NCI-H1092 treated with DMSO at 0.1 percent for 48 hours (cell line): Measurements from ENCODE around the gene AK5.
"Not testable (repeated sequence)": the region's sequence is repeated elsewhere in the genome, so short reads cannot be mapped to it uniquely, and the experiment has no call there.

Experiments
- DNase-seq: peaks from one replicate; lab custom pipeline; 2025; lab: John Stamatoyannopoulos, UW

The AK5 gene

GRCh38 chr1:77506771-77507170 is 225.0 kb downstream of the AK5 start:
- DNase-seq, result no peak

GRCh38 chr1:77509051-77509492 is 227.3 kb downstream of the AK5 start:
- DNase-seq, result no peak

GRCh38 chr1:77509898-77510297 is 228.1 kb downstream of the AK5 start:
- no peak for DNase-seq

DNA sequence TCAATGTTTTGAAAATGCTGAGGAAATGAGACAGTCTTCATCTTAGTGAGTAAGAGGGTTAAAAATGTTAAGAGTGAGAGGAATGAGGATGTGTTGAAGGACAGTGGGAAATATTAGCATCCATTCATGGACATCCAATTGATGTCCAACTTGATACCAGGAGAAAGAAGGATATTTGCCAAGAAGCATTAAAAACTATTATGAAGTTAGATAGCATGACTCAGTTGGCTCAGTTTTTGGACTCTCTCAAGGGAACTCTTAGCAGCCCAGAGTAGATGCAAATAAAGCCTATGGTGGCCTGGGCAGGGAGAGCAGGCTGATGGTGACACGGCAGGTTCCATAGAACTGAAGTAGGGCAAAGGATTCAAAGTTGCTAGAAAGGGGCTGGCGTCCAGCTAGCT is 229.6 kb downstream of the AK5 start:
- DNase-seq, result no peak

DNA sequence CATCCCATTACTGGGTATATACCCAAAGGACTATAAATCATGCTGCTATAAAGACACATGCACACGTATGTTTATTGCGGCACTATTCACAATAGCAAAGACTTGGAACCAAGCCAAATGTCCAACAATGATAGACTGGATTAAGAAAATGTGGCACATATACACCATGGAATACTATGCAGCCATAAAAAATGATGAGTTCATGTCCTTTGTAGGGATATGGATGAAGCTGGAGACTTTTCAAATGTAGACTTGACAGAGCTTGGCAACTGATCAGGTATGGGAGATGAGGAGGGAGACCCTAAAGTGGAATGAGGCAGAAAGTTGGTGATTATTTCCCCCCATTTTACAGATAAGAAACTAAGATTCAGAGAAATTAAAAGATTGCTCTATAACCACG is 230.8 kb downstream of the AK5 start:
- DNase-seq, result not testable (repeated sequence)

DNA sequence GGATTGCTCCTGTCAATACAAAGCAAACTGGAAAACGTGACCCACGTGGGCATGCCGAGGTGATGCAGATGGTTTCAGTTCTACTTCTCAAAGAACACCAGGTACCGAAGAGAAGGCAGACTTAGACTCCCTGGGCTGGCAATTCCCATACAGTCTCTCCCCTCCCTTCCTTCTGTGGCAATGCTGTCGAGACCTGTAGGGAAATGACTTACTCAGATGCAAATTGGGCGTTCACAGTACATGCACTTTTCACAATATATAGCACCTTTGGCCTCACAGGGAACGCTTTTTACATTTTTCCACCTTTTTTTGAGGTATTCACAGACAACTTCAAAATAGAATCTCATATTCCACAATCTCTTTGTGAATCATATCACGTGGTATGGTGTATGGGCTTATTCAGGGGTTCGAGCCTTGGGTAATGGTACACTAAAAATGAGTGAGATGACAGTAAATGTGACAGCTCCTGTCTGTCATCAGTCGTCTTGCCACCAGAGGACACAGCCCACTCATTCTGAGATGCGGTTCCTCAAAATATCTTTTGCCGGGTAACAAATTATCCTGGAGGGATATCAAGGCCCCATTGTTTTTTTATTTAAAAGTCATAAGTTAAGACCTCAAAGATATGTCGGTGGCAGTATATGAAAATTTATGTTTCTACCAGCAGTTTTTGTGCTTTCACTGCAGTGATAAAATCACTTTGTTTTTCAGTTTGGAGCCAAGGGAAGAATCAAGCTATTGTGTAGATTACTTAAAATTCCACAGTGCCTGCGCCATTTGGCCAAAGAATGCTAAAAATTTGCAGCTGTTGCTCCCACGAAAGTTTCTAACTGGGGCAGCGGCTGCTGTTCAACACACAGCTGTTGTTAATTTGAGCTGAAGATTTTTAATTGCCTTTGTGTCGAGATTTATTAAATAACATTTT is 232.3 kb downstream of the AK5 start:
- no peak for DNase-seq

DNA sequence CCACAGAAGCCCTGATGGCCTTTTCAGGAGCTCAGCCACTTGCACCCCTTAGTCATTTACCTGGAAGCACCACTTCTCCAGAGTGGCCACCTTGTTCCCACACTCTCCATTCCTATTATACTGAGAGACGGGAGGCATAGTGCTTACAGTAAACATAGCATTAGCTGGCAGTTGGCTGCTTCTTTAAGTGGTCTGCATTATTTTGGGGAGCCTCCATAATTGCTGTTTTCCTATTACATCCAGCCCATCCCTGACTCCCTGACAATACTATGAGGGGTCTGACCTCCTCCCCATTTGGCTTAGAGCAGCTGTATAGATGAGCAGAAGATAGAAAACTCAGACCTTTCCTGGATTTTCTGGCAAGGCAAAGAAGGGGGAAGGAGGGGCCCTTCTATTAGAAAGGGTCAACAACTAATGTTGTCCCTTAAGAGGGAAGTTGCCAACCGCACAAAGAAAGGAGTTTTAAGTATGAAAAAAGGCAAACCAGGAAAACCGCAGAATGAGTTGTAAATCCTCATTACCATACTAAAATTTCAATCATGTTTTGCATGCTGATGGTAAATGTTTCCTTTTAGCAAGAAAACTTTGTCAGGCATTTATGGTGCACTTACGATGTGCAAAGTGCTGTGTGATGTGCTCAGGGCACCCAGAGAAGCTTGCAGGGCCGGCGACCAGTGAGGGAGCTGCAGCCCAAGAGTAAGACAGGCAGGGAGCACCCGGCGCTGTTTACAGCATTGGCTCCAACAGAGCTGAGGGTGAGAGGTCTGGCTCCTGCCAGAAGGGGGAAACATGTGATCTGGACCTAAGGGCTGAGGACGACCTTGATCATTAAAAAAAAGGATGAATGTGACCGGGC is 233.3 kb downstream of the AK5 start:
- no peak for DNase-seq

GRCh38 chr1:77516106-77516505 is 234.3 kb downstream of the AK5 start:
- no peak for DNase-seq

GRCh38 chr1:77524038-77524437 is 242.2 kb downstream of the AK5 start:
- no peak for DNase-seq

GRCh38 chr1:77531149-77531548 is 249.3 kb downstream of the AK5 start:
- DNase-seq, result not testable (repeated sequence)

DNA sequence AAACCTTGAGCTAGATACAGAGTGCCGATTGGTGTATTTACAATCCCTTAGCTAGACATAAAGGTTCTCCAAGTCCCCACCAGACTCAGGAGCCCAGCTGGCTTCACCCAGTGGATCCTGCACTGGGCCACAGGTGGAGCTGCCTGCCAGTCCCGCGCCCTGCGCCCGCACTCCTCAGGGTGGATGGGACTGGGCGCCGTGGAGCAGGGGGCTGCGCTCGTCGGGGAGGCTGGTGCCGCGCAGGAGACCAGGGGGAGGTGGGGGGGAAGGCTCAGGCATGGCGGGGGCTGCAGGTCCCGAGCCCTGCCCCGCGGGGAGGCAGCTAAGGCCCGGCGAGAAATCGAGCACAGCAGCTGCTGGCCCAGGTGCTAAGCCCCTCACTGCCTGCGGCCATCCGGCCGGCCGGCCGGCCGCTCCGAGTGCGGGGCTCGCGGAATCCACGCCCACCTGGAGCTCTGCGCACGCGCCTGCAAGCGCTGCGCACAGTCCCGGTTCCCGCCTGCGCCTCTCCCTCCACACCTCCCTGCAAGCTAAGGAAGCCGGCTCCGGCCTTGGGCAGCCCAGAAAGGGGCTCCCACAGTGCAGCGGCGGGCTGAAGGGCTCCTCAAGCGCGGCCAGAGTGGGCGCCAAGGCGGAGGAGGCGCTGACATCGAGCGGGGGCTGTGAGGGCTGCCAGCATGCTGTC is 249.9 kb downstream of the AK5 start:
- DNase-seq, result not testable (repeated sequence)

GRCh38 chr1:77532641-77533040 is 250.8 kb downstream of the AK5 start:
- no peak for DNase-seq

DNA sequence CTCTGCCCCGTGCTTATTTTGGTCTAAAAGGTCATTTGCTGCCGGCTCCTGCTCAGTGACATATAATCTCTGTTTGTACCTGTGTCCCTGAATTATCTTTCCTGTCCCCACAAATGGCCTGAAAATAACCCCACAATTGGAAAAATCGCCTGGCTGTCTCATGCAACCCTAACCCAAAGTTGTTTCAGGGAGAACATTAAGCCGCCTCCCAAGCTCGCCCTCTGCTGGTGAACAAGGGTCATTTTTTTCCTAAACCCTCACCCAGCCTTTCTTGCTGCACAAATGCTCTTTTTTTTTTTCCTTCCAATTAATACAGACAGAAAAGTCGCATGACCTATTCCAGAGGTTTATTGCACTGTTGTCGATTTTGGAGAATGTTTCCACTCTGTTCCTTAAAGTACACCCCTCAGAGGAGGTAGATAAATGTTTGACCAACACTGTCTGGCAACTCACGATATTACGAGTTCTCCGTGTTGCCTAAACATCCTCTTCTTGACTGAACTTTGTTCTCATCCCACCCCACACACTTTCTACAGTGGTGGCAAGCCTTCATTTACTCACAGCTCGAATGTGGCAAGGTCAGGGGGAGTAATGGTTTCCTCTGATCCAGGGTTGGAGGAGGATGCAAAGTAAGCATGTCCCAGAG is 252.0 kb downstream of the AK5 start:
- DNase-seq, result peak; percentile 11

- no peak for DNase-seq
Measured at GRCh38 chr1:77534456-77534855, 252.6 kb downstream of the AK5 start.

DNA sequence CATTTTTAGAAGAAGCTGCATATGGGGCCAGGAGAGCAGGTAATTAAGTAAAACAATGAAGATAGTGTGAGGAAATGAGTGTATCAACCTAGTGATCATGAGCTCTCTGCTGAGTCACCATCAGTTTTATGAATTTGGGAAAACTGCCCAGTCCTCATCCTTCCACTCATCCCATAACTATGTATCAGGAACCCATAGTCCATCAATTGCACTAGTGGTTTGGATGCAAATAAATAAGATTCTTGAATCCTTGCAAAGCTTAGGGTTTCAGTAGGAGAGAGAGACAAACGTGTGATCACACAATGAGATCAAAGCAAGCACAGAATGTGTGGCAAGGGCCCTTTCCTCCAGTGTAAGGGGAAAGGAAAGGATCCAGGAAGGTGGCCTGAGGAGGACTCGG is 255.0 kb downstream of the AK5 start:
- DNase-seq, result no peak

DNA sequence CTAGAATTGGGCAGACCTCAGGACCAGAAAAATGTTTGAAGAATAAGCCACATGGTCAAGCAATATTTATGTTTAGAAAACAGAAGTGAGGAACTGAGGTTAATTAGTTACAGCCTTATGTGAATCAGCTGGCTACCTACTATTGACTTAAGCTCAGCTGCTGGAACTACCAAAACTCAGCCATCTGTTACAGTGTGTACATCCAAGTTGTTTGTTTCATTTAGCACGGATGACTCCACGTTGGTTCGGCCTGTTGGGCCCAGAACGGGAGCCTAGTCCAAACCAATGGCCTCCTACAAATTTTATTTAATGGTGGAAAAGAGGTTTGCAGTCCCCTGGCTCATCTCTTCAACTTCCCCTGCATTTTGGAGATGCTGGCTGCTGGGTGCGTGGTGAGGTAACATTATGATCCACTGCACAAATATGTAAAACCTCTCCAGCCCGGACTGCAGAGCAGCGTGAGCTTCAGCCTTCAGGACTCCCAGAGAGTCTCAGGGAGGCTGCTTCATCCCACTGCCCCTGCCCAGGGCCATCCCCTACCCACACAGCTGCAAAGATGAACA is 257.2 kb downstream of the AK5 start:
- DNase-seq, result peak; percentile 12

DNA sequence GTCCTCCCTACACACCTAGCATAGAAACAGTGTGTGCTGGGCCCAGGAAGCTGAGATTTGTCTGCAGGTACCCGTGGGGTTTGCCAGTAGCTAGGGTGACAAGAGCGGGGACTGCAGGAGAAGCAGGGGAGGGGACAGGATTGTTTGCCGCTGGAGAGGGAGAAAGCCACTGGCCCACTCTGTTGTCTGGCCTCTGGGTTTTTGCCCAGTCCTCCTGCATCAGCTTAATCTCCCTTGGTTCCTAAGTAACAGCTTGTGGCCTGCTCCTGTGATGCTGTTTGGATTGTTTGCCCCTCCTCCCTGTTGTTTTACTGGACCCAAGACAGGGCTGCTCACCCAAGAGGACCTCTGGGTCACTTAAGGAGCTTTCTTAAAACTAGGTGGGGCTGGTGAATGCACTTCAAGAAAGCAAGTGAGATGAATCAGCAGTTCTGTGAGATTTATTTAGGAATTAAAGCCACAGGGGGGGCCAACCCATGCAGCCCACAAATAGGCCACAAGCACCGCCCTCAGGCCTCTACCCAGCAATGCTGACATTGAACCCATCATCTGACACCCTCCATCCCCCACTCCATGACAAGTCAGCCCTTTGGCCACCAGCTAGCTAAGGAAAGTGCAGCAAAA is 257.8 kb downstream of the AK5 start:
- no peak for DNase-seq

DNA sequence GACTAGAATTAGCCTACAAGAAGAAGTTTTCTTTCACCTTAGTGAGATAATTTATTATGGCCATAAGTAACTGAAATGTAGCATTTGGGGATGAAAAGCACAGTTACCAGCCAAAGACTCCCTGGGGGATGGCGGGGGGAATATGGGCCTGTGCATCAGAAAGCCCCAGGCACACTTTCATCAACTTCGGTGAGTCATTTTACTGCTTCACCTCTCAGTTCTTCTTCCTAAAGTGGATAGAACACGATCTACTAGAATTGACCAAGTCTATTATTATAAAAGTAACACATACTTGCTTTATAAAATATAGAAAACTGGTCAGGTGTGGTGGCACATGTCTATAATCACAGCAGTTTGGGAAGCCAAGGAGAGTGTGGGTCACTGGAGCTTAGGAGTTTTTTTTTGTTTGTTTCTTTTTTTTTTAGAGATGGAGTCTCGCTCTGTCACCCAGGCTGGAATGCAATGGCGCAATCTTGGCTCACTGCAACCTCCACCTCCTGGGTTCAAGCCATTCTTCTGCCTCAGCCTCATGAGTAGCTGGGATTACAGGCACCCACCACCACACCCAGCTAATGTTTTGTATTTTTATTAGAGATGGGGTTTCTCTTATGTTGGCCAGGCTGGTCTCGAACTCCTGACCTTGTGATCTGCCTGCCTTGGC is 258.8 kb downstream of the AK5 start:
- no peak for DNase-seq

DNA sequence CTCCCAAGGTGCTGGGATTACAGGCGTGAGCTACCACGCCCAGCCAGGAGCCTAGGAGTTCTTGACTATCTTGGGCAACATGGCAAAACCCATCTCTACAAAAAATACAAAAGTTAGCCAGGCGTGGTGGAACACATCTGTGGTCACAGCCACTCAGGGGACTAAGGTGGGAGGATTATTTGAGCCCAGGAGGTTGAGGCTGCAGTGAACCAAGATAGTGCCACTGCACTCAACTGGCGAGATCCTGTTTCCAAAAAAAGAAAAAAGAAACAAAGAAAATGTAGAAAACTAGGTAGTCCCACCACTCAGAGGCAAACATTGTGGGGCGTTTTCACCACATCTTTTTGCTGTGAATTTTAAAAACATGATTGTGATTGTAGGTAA is 259.3 kb downstream of the AK5 start:
- no peak for DNase-seq

- no peak for DNase-seq
Measured at GRCh38 chr1:77542813-77543420, 261.1 kb downstream of the AK5 start.
